Retinal pigment epithelial cell (primary cell): ENCODE measurements around the gene SUGP1.
A peak's percentile ranks its signal among the peaks of the same experiment; 100 is the strongest.

Experiments used
- DNase-seq: peaks from one replicate; pipeline ENCODE4 v3.0.0-alpha.2; 2010; ENCODE audit warnings: low read depth
- H3K4me3 ChIP-seq: 2 replicates; pipeline ENCODE4 v1.5.1; 2011; ENCODE audit warnings: mild to moderate bottlenecking, low read length, control low read depth, moderate library complexity
- CTCF ChIP-seq: conservative IDR thresholded peaks from 2 replicates; pipeline ENCODE4 v1.5.1; 2011; ENCODE audit warnings: low read depth, low read length, control low read depth, inconsistent platforms

Gene SUGP1

DNA sequence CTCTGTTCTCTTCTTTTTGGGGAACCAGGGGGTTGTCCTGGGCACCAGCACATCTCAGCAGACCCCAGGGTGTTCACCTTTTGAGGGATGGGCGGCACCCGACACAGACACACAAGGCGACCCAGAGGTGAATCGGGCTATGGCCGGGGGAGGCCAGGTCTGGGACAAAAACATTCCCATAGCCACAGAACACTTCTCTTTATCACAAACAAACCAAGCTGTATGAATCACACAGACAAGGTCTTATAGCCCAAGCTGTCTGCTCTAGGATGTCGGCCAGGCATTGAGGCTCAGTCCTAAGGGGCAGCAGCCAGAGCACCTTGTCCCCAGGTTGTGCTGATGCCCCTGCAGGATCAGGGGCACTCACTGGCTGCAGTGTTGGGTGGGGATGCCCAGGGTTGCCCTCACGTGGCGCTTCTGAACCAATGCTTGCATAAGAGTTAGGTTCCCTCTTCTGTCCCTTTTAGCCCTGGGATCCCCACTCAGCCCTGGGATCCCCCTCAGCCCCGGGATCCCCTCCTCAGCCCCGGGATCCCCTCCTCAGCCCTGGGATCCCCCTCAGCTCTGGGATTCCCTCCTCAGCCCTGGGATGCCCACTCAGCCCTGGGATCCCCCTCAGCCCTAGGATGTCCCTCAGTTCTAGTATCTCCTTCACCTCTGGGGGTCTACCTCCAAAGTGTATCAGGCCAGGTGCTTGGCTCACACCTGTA is 27.2 kb upstream of the SUGP1 start:
- TF ChIP-seq CTCF = no peak
- no peak overlapping the region for H3K4me3 ChIP-seq
- DNase-seq = no peak

DNA sequence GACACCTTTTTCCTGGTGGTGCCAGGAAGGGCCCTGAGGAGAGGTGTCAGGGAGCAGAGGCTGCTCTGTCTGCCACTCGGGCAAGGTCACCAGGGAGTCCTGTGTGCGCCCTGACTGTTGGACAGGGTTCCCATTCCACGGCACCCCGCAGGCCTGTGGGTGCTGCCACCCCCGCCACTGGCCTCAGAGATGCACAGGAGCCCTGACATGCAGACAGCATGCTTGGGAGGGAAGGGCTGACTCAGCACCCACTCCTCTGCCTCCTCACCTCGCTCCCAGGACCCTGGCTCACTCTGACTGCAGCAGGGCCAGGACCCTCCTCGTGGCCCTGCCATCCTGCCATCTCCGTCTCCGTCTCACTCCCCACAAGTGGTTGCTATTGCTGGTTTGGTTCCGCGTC is 25.7 kb upstream of the SUGP1 start:
- no peak overlapping the region for H3K4me3 ChIP-seq
- TF ChIP-seq CTCF = no peak
- DNase-seq = no peak

DNA sequence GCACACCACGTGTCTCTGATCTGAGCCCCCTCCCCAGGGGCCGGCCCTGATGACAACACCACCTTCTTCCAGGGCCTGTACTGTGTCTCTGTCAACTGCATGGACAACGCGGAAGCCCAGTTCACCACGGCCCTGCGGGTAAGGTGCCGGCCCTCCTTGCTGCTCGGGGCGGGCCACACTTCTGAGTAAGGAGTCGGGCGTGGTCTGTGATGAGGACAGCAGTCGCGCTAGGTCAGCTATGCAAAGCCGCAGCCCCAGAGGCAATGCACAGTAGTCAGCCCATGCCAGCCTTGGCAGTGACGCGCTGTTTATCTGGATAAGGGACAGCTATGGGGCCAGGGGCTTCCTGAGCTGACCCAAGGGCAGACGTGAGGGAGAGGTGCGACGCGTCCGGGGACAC is 24.9 kb upstream of the SUGP1 start:
- no peak for TF ChIP-seq CTCF
- no peak for DNase-seq
- H3K4me3 ChIP-seq = no peak overlapping the region

DNA sequence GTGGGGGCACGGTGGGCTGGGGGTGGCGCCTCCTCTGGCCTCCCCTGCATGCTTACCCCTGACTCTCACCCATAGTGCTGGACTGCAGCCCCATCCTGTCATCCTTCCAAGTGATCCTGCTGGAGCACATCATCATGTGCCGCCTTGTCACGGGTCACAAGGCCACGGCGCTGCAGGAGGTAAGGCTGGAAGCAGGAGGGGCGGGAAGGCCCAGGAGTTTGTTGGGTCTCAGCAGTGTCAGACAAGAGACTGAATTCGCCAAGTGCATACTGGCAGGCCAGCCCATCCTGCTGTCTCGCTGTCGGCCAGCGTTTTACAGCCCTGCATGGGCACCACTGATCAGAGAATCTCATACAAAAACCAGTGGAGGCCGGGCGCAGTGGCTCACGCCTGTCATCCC is 23.5 kb upstream of the SUGP1 start:
- no peak overlapping the region for H3K4me3 ChIP-seq
- TF ChIP-seq CTCF = no peak
- no peak for DNase-seq

DNA sequence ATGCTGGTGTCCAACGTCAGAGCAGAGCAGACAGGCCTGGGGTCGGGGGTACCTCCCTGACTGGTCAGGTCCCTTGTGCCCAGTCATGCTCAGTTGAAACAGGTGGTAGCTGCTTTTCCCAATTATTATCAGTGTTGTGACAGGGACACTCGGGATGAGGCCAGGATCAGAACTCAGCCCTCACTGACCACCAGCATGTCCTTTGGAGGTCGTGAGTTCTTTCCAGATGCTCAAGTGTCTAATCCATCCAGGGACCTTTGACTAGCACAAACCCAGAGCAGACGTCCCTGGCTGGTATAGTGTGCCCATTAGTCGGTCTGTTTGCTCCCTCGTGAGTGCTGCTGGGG is 22.7 kb upstream of the SUGP1 start:
- H3K4me3 ChIP-seq = no peak overlapping the region
- DNase-seq = no peak
- no peak for TF ChIP-seq CTCF

GRCh38 chr19:19342086-19343015 is 22.0 kb upstream of the SUGP1 start:
- no peak overlapping the region for H3K4me3 ChIP-seq
- peak; percentile 14 for DNase-seq
- TF ChIP-seq CTCF = peak; percentile 95

DNA sequence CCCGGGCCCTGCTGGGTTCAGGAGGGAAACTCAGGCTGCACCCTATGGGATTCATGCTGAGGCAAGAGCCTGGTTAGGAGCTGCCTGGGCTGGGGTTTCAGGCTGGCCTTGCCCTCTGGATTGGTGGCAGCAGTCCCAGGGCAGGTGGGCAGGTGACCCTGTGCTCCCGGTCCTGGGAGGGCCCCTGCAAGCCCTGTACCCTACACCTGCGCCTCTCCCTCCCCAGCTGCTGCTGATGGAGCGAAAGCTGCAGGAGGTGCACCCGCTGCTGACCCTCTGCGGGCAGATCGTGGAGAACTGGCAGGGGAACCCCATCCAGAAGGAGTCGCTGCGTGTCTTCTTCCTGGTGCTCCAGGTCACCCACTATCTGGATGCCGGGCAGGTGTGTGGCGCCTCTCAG is 20.7 kb upstream of the SUGP1 start:
- no peak overlapping the region for H3K4me3 ChIP-seq
- TF ChIP-seq CTCF = no peak
- DNase-seq = no peak
